ENCODE data around the gene PTPRN2. TPM values are rescaled to one million over a fixed set of nuclear protein-coding genes. Genes with fewer than 3 reads are reported as not detected.

PTPRN2 gene
- total RNA-seq, 2 experiments from 2014 or later = 4.7 to 4.8 TPM

- Mint-ChIP-seq H3K27ac (no peak overlapping the region), H3K27me3 (peaks cover 43% of the 10 kb centered on the region), H3K4me1 (no peaks in the 10 kb centered on the region), H3K9me3 (no peaks in the 10 kb centered on the region), H3K36me3 (ENCODE audit: low read depth) (no peaks in the 10 kb centered on the region), H3K4me3 (no peak overlapping the region)
- ChIA-PET CTCF (no interaction called here), POLR2A (no interaction called here)
- no peak for DNase-seq
Observed at GRCh38 chr7:157675427-157675927, 912.1 kb downstream of the PTPRN2 start.

GRCh38 chr7:157674715-157675426 is 912.8 kb downstream of the PTPRN2 start:
- Mint-ChIP-seq H3K27me3 (peaks cover 43% of the 10 kb centered on the region), H3K4me1 (no peaks in the 10 kb centered on the region), H3K27ac (no peak overlapping the region), H3K9me3 (no peaks in the 10 kb centered on the region), H3K36me3 (ENCODE audit: low read depth) (no peaks in the 10 kb centered on the region), H3K4me3 (no peak overlapping the region)
- no peak for DNase-seq
- ChIA-PET POLR2A (interaction anchor here (0.9 kb wide), 1 partner anchor 39 kb away, joined by 3 read pairs; no protein-coding TSS in a partner anchor), CTCF (no interaction called here)

DNA sequence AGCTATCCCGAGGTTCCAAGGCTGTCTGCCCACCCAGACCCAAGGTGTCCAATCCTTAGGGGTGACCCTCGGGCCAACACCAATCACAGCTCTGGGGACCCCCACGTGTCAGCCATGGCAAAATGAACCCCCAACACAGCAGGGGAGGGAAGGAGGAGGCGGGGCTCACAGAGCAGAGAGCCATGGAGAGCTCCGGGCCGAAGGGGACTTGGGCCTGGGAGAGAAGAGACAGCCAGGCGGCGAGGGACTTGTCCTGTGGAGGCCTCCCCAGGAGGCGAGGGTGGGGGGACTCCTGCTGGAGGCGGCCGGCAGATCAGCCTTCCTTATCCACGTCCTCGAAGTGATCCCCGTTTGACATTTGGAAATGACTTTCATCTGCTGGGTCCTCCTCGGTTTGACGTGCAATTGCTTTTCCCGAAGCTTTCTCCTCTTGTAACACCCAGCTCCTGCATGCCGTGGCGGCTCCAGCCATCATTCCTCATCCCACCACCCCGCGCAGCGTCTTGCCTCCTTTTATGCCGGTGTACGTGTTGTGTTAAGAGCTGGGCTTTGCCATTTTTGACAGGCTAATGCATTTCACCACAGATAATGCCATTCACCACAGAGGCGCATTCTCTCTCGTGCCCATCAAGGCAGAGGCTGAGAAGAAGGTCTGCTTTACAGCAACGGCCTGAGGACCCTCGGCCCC is 913.5 kb downstream of the PTPRN2 start:
- CTCF ChIA-PET = no interaction called here
- peaks cover 40% of the 10 kb centered on the region for H3K27me3 Mint-ChIP-seq
- no peak for DNase-seq
- POLR2A ChIA-PET = interaction anchor here (0.9 kb wide), 1 partner anchor 39 kb away, joined by 3 read pairs; no protein-coding TSS in a partner anchor
- no peaks in the 10 kb centered on the region for H3K36me3 Mint-ChIP-seq (ENCODE audit: low read depth)
- H3K27ac Mint-ChIP-seq = no peak overlapping the region
- H3K4me1 Mint-ChIP-seq = no peaks in the 10 kb centered on the region
- H3K4me3 Mint-ChIP-seq = no peak overlapping the region
- H3K9me3 Mint-ChIP-seq = no peaks in the 10 kb centered on the region

DNA sequence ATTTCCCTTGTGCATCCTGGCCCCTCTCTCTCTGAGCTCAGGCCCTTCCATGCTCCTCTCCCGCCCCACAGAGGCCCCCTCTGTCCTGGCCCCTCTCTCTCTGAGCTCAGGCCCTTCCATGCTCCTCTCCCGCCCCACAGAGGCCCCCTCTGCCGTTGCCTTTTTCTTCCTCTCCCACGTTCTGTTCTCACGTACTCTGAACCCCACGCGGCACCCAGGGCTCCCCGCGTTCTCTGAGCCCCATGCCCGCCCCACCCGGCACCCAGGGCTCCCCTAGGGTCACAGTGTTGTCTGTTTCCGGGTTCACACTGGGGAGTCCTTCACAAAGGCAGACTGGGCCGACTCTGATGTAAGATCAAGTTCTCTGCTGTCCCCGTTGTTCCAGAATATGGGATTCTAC is 914.0 kb downstream of the PTPRN2 start:
- peaks cover 39% of the 10 kb centered on the region for H3K27me3 Mint-ChIP-seq
- H3K9me3 Mint-ChIP-seq = no peaks in the 10 kb centered on the region
- H3K27ac Mint-ChIP-seq = no peak overlapping the region
- no peak overlapping the region for H3K4me3 Mint-ChIP-seq
- ChIA-PET POLR2A (no interaction called here), CTCF (no interaction called here)
- DNase-seq = no peak
- H3K36me3 Mint-ChIP-seq (ENCODE audit: low read depth) = no peaks in the 10 kb centered on the region
- H3K4me1 Mint-ChIP-seq = peaks cover 2% of the 10 kb centered on the region

- DNase-seq = no peak
- Mint-ChIP-seq H3K27me3 (peaks cover 33% of the 10 kb centered on the region), H3K4me1 (peaks cover 2% of the 10 kb centered on the region), H3K36me3 (ENCODE audit: low read depth) (no peaks in the 10 kb centered on the region), H3K4me3 (no peak overlapping the region), H3K27ac (no peak overlapping the region), H3K9me3 (no peaks in the 10 kb centered on the region)
- ChIA-PET CTCF (no interaction called here), POLR2A (no interaction called here)
Observed at GRCh38 chr7:157671358-157672255, 916.0 kb downstream of the PTPRN2 start.

DNA sequence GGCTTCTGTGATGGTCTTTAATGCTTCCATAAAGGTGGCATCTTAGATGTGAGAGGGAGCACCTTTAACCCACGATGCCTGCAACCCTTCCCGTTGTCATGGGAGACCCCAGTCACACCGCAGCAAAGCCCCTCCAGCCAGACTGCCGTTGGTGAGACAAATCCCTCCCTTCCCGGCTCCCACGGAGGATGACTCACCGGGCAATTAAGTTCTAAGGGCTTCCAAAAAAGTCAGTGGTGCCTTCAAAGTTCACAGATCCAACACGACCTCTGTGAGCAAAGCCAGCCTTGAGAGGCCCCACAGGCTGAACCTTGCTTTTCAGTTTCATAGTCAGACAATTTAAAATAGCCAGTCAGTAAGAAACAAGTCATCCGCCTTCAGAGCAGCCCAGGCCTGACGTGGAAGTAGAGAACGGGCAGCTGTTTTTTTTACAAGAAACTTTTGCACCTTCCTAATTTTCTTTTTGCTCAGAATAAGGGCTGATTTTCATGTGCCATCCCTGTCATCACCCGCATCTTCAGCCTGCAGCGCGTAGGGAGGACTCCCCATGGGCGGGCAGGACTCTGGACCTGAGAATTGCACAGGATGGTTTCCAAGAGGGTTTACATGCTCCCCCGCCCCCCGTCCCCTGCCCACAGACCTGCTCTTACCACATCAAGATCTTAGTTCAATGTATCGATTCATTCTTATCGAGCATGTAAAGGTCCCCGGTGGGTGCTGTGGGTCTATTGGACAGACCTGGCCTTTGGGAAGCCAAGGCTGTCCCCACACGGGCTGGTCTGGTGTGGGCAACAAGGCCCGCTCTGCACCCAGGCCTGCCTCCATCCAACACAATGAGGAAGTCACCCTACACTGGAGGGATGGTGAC is 916.9 kb downstream of the PTPRN2 start:
- Mint-ChIP-seq H3K36me3 (ENCODE audit: low read depth) (no peaks in the 10 kb centered on the region), H3K9me3 (no peaks in the 10 kb centered on the region), H3K27me3 (peaks cover 29% of the 10 kb centered on the region), H3K4me1 (peaks cover 2% of the 10 kb centered on the region), H3K27ac (no peak overlapping the region), H3K4me3 (no peak overlapping the region)
- DNase-seq = no peak
- CTCF ChIA-PET = no interaction called here
- POLR2A ChIA-PET = no interaction called here

GRCh38 chr7:157669768-157670351 is 917.8 kb downstream of the PTPRN2 start:
- Mint-ChIP-seq H3K4me1 (peaks cover 2% of the 10 kb centered on the region), H3K27me3 (peaks cover 29% of the 10 kb centered on the region), H3K36me3 (ENCODE audit: low read depth) (no peaks in the 10 kb centered on the region), H3K27ac (no peak overlapping the region), H3K4me3 (no peak overlapping the region), H3K9me3 (no peaks in the 10 kb centered on the region)
- no peak for DNase-seq
- POLR2A ChIA-PET = no interaction called here
- CTCF ChIA-PET = no interaction called here

GRCh38 chr7:157668884-157669767 is 918.5 kb downstream of the PTPRN2 start:
- Mint-ChIP-seq H3K4me3 (no peak overlapping the region), H3K27me3 (peaks cover 29% of the 10 kb centered on the region), H3K27ac (no peak overlapping the region), H3K9me3 (no peaks in the 10 kb centered on the region), H3K4me1 (peaks cover 2% of the 10 kb centered on the region), H3K36me3 (ENCODE audit: low read depth) (no peaks in the 10 kb centered on the region)
- CTCF ChIA-PET = no interaction called here
- DNase-seq = no peak
- POLR2A ChIA-PET = no interaction called here

GRCh38 chr7:157668221-157668883 is 919.3 kb downstream of the PTPRN2 start:
- no peaks in the 10 kb centered on the region for H3K9me3 Mint-ChIP-seq
- H3K36me3 Mint-ChIP-seq (ENCODE audit: low read depth) = no peaks in the 10 kb centered on the region
- H3K27me3 Mint-ChIP-seq = peaks cover 29% of the 10 kb centered on the region
- H3K27ac Mint-ChIP-seq = no peak overlapping the region
- H3K4me3 Mint-ChIP-seq = no peak overlapping the region
- POLR2A ChIA-PET = no interaction called here
- CTCF ChIA-PET = no interaction called here
- no peak for DNase-seq
- peaks cover 2% of the 10 kb centered on the region for H3K4me1 Mint-ChIP-seq

GRCh38 chr7:157667731-157668130 is 919.9 kb downstream of the PTPRN2 start:
- POLR2A ChIA-PET = no interaction called here
- Mint-ChIP-seq H3K4me1 (peaks cover 2% of the 10 kb centered on the region), H3K27me3 (peaks cover 29% of the 10 kb centered on the region), H3K9me3 (no peaks in the 10 kb centered on the region), H3K27ac (no peak overlapping the region), H3K4me3 (no peak overlapping the region), H3K36me3 (ENCODE audit: low read depth) (no peaks in the 10 kb centered on the region)
- DNase-seq = no peak
- CTCF ChIA-PET = no interaction called here

DNA sequence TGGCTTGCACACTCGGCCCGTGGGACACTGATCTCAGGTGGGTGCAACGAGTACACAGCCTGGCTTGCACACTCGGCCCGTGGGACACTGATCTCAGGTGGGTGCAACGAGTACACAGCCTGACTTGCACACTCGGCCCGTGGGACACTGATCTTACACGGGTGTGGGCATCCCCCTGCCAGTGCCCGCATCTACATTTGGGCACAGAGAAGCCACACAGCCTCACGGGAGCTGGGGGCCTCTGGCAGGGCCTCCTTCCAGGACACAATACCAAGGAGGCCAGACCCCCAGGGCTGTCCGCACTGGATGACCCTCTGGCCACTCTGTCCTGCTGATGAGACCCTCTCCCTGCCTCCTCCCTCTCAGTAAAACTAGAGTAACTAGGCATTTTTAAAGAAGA is 920.4 kb downstream of the PTPRN2 start:
- H3K27ac Mint-ChIP-seq = no peak overlapping the region

More for the DNA sequence above, 920.4 kb downstream of the PTPRN2 start:
- ChIA-PET CTCF (no interaction called here), POLR2A (no interaction called here)
- H3K9me3 Mint-ChIP-seq = no peaks in the 10 kb centered on the region
- H3K4me1 Mint-ChIP-seq = peaks cover 2% of the 10 kb centered on the region
- peaks cover 26% of the 10 kb centered on the region for H3K27me3 Mint-ChIP-seq
- no peaks in the 10 kb centered on the region for H3K36me3 Mint-ChIP-seq (ENCODE audit: low read depth)
- no peak for DNase-seq
- no peak overlapping the region for H3K4me3 Mint-ChIP-seq
